MM.1S (cell line): ENCODE data around the gene HEBP1.

Experiments used
- DNase-seq: peaks from one replicate; pipeline ENCODE4 v3.0.0-alpha.2; 2015
- H2AFZ ChIP-seq: fragments of 300-600 bp; sonication (generic); 2 replicates; pipeline ENCODE4 v1.6.0; 2016; ENCODE audit warnings: antibody characterized with exemption, low read length
- H3F3A ChIP-seq: fragments of 300-600 bp; sonication (generic); 2 replicates; pipeline ENCODE4 v1.6.1; 2016; ENCODE audit warnings: mild to moderate bottlenecking, antibody characterized with exemption, low read length, moderate library complexity, mixed read lengths; ENCODE audit not compliant: insufficient read depth
- H3K27ac ChIP-seq: fragments of 300-600 bp; sonication (generic); 2 replicates; pipeline ENCODE4 v1.5.1; 2016; ENCODE audit warnings: mild to moderate bottlenecking, low read length
- H3K27me3 ChIP-seq: fragments of 300-600 bp; sonication (generic); replicated peaks from 2 replicates; pipeline ENCODE4 v1.6.0; 2016; ENCODE audit warnings: low read length; ENCODE audit not compliant: insufficient read depth
- H3K36me3 ChIP-seq: fragments of 300-600 bp; sonication (generic); replicated peaks from 2 replicates; pipeline ENCODE4 v1.6.1; 2016; ENCODE audit warnings: mild to moderate bottlenecking, low read length, mixed read lengths; ENCODE audit not compliant: insufficient read depth
- H3K4me1 ChIP-seq: fragments of 300-600 bp; sonication (generic); 2 replicates; pipeline ENCODE4 v1.6.1; 2016; ENCODE audit warnings: low read length, mixed read lengths
- H3K4me2 ChIP-seq: fragments of 300-600 bp; sonication (generic); 2 replicates; pipeline ENCODE4 v1.6.0; 2016; ENCODE audit warnings: low read depth, low read length
- H3K4me3 ChIP-seq: fragments of 300-600 bp; sonication (generic); 2 replicates; pipeline ENCODE4 v1.5.1; 2016; ENCODE audit warnings: low read length, mixed read lengths
- H3K79me2 ChIP-seq: fragments of 300-600 bp; sonication (generic); 2 replicates; pipeline ENCODE4 v1.6.1; 2016; ENCODE audit warnings: mixed run types, low read length, mixed read lengths
- H3K9ac ChIP-seq: fragments of 300-600 bp; sonication (generic); 2 replicates; pipeline ENCODE4 v1.6.1; 2016; ENCODE audit warnings: low read length, mixed read lengths
- H3K9me2 ChIP-seq: fragments of 300-600 bp; sonication (generic); replicated peaks from 2 replicates; pipeline ENCODE4 v1.6.1; 2016; ENCODE audit warnings: mild to moderate bottlenecking, low read length, mixed read lengths; ENCODE audit not compliant: insufficient read depth
- H3K9me3 ChIP-seq: fragments of 300-600 bp; sonication (generic); replicated peaks from 2 replicates; pipeline ENCODE4 v1.6.1; 2016; ENCODE audit warnings: mild to moderate bottlenecking, low read length, mixed read lengths; ENCODE audit not compliant: insufficient read depth
- H4K20me1 ChIP-seq: fragments of 300-600 bp; sonication (generic); 2 replicates; pipeline ENCODE4 v1.6.1; 2016; ENCODE audit warnings: mild to moderate bottlenecking, low read length, moderate library complexity, mixed read lengths; ENCODE audit not compliant: insufficient read depth
- EZH2 ChIP-seq: fragments of 300-600 bp; sonication (generic); optimal IDR thresholded peaks from 2 replicates; pipeline ENCODE3; 2017; ENCODE audit warnings: low read depth, mild to moderate bottlenecking, antibody characterized with exemption, low read length, mixed read lengths
- EZH2phosphoT487 ChIP-seq: fragments of 300-600 bp; sonication (generic); IDR thresholded peaks from 2 replicates; pipeline ENCODE4 v1.6.1; 2018; ENCODE audit warnings: antibody characterized with exemption, low read length
- TF ChIP-seq, protein P1 (sequence below): fragments of 300-600 bp; sonication (generic); IDR thresholded peaks from 2 replicates; pipeline ENCODE4 v1.5.1; 2016; ENCODE audit warnings: antibody characterized with exemption, low read length, mixed read lengths

HEBP1 gene

DNA sequence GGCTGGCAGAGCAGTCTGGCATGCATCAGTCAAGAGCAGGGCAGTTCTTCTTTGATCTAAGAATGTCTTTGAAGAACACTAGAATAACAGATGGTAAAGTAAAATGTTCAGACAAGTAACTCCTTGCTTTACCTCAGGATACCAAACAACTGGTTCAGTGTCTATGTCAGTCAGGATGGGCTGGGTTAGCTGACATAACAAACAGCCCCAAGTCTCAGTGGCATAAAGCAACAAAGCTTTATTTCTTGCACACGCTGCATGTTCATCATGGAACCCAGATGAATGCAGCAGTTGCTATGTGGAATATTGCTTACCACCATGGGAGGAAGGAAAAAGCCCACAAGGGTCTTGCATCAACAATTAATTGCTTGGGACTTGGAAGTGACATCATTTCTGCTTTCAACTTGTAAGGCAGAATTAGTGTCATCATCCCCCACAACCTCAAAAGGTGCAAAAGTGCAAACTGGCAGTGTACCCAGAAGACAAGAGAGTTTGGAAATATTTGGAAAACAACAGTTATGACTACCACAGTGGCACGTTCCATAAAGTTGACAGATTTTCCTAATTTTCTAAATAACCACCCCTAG lies 69.3 kb downstream of the HEBP1 start:
- Histone ChIP-seq H3K36me3 (no peaks in the 10 kb centered on the region), H3K4me1 (no peaks in the 10 kb centered on the region), H3F3A (no peaks in the 10 kb centered on the region), H3K9me2 (no peaks in the 10 kb centered on the region), H2AFZ (no peak overlapping the region), H4K20me1 (no peaks in the 10 kb centered on the region), H3K4me2 (no peak overlapping the region), H3K27ac (no peak overlapping the region), H3K4me3 (no peak overlapping the region), H3K9ac (no peak overlapping the region), H3K9me3 (no peaks in the 10 kb centered on the region), H3K79me2 (no peaks in the 10 kb centered on the region), H3K27me3 (no peaks in the 10 kb centered on the region)
- TF ChIP-seq, protein P1, sequence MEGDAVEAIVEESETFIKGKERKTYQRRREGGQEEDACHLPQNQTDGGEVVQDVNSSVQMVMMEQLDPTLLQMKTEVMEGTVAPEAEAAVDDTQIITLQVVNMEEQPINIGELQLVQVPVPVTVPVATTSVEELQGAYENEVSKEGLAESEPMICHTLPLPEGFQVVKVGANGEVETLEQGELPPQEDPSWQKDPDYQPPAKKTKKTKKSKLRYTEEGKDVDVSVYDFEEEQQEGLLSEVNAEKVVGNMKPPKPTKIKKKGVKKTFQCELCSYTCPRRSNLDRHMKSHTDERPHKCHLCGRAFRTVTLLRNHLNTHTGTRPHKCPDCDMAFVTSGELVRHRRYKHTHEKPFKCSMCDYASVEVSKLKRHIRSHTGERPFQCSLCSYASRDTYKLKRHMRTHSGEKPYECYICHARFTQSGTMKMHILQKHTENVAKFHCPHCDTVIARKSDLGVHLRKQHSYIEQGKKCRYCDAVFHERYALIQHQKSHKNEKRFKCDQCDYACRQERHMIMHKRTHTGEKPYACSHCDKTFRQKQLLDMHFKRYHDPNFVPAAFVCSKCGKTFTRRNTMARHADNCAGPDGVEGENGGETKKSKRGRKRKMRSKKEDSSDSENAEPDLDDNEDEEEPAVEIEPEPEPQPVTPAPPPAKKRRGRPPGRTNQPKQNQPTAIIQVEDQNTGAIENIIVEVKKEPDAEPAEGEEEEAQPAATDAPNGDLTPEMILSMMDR, result no peak
- TF ChIP-seq EZH2phosphoT487 (no peak), EZH2 (no peak)
- DNase-seq, result no peak

DNA sequence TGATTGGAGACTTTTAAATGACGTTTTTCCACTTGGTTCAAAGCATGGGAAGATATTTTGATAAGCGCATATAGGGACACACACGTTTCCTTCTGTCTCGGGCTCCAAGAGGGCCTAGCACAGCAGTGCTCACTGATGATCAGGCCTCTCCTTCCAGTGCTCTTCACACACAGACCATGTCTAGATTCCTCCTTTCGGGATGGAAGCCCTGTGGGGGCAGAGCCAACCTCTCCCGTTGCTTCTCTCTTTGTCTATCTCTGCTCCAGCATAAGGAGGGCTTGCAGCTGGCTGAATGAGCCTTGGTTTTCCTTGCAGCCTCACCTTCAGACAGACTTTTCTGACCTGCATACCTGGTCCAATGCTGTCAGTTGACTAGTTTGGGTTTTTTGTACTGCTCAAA lies 70.4 kb downstream of the HEBP1 start:
- Histone ChIP-seq H3F3A (no peaks in the 10 kb centered on the region), H3K4me3 (no peak overlapping the region), H3K9me2 (no peaks in the 10 kb centered on the region), H3K79me2 (no peaks in the 10 kb centered on the region), H2AFZ (no peak overlapping the region), H3K4me1 (no peaks in the 10 kb centered on the region), H4K20me1 (no peaks in the 10 kb centered on the region), H3K27me3 (no peaks in the 10 kb centered on the region), H3K27ac (no peak overlapping the region), H3K36me3 (no peaks in the 10 kb centered on the region), H3K9me3 (no peaks in the 10 kb centered on the region), H3K9ac (no peak overlapping the region), H3K4me2 (no peak overlapping the region)
- no peak for DNase-seq
- TF ChIP-seq EZH2, result no peak
- TF ChIP-seq EZH2phosphoT487, result no peak
- TF ChIP-seq, protein P1, result no peak

DNA sequence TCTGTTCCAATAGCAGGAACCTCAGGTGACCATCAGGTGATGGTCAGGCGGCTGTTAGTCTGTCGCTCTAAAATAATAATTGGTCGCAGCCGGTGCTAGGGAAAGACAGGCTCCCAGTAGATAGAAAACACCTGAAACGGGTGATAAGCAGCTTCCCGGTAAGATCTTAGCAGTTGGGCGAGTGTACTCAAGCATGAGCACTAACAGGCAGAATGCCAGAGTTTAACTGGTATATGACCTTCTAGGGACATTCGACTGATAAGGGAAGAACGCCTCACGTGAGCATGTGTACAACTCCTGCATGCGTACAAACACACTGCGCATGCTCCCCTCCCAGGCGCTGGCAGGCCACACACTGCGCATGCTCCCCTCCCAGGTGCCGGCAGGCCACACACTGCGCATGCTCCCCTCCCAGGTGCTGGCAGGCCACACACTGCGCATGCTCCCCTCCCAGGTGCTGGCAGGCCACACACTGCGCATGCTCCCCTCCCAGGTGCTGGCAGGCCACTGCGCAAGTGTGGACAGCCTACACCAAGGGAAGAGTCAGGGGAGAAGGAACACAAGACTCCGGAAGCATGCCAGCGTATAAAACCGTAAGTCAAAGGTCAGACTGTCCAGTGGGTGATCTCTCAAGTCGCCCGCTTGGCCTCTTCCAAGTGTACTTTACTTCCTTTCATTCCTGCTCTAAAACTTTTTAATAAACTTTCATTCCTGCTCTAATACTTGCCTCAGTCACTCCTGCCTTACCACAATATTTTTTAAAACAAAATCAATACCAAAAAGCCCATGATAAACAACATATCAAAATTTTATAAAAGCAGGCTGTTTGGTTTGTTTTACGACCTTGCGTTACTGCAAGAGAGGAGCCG lies 72.6 kb downstream of the HEBP1 start:
- no peak overlapping the region for H3K4me2 ChIP-seq
- no peak for DNase-seq

More for the DNA sequence above, 72.6 kb downstream of the HEBP1 start:
- no peak overlapping the region for H2AFZ ChIP-seq
- H3K27ac ChIP-seq, result no peak overlapping the region
- no peaks in the 10 kb centered on the region for H3K4me1 ChIP-seq
- H3F3A ChIP-seq, result no peaks in the 10 kb centered on the region
- no peaks in the 10 kb centered on the region for H3K9me3 ChIP-seq
- H3K27me3 ChIP-seq, result no peaks in the 10 kb centered on the region
- no peaks in the 10 kb centered on the region for H4K20me1 ChIP-seq
- no peak overlapping the region for H3K4me3 ChIP-seq
- TF ChIP-seq, protein P1, result no peak
- TF ChIP-seq EZH2 (no peak), EZH2phosphoT487 (no peak)
- no peak overlapping the region for H3K9ac ChIP-seq
- no peaks in the 10 kb centered on the region for H3K9me2 ChIP-seq
- H3K79me2 ChIP-seq, result no peaks in the 10 kb centered on the region
- no peaks in the 10 kb centered on the region for H3K36me3 ChIP-seq
